ENCODE measurements around the gene DDX49. TPM values are rescaled to one million over a fixed set of nuclear protein-coding genes. Genes with fewer than 3 reads are reported as not detected.

The DDX49 gene
- total RNA-seq, 2 experiments from 2014 or later, result 63.7 to 82.4 TPM

DNA sequence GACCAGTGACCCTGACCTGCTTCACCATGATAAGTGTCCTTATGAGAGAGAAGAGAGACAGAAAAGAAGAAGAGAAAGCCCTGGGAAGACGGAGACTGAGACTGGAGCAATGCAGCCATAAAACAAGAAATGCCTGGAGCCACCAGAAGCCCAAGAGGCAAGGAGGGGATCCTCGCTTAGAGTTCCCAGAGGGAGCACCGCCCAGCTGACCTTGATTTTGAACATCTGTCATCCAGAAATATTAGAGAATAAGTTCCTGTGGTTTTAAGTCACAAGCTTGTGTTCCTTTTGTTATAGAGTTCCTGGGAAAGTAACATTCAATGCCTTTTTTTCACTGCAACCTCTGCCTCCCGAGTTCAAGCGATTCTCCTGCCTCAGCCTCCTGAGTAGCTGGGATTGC, 43.8 kb upstream of the DDX49 start:
- Histone ChIP-seq H3K4me1 (ENCODE audit: insufficient read depth, low read length, poor library complexity, severe bottlenecking) (no peaks in the 10 kb centered on the region), H3K9me3 (ENCODE audit: low read length) (no peaks in the 10 kb centered on the region), H3K27ac (ENCODE audit: low read depth, low read length, poor library complexity, severe bottlenecking) (no peak overlapping the region), H3K4me3 (ENCODE audit: low read depth, low read length, poor library complexity, severe bottlenecking) (no peak overlapping the region), H3K79me2 (ENCODE audit: insufficient read depth, low read depth, low read length) (no peaks in the 10 kb centered on the region), H3K36me3 (ENCODE audit: insufficient read depth, low read length) (no peaks in the 10 kb centered on the region; the same call in 1 of the 2 replicates), H3K4me2 (ENCODE audit: low read length) (no peak overlapping the region), H4K20me1 (ENCODE audit: insufficient read depth, low read length) (no peaks in the 10 kb centered on the region), H2AFZ (ENCODE audit: low read length) (no peak overlapping the region), H3K9me2 (ENCODE audit: insufficient read depth, low read length) (no peaks in the 10 kb centered on the region)
- ChIA-PET POLR2A (interaction anchor here (0.6 to 0.7 kb wide), 2 partner anchors 17 to 42 kb away, joined by 3 read pairs; no protein-coding TSS in a partner anchor), CTCF (ENCODE audit: unreplicated experiment) (no interaction called here)
- no TSS peak for BruUV-seq (replicated peaks)
- intact Hi-C loops (cut with micrococcal nuclease; ENCODE audit: unreplicated experiment), result no loop called here
- no peak for DNase-seq (ENCODE audit: low spot score)
- TF ChIP-seq, protein P1, sequence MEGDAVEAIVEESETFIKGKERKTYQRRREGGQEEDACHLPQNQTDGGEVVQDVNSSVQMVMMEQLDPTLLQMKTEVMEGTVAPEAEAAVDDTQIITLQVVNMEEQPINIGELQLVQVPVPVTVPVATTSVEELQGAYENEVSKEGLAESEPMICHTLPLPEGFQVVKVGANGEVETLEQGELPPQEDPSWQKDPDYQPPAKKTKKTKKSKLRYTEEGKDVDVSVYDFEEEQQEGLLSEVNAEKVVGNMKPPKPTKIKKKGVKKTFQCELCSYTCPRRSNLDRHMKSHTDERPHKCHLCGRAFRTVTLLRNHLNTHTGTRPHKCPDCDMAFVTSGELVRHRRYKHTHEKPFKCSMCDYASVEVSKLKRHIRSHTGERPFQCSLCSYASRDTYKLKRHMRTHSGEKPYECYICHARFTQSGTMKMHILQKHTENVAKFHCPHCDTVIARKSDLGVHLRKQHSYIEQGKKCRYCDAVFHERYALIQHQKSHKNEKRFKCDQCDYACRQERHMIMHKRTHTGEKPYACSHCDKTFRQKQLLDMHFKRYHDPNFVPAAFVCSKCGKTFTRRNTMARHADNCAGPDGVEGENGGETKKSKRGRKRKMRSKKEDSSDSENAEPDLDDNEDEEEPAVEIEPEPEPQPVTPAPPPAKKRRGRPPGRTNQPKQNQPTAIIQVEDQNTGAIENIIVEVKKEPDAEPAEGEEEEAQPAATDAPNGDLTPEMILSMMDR (conservative IDR thresholded peaks at IDR 0.05; ENCODE audit: low read length), result no peak
- TF ChIP-seq EZH2phosphoT487 (IDR thresholded peaks at IDR 0.05; ENCODE audit: borderline replicate concordance, low read depth, low read length), result no peak

DNA sequence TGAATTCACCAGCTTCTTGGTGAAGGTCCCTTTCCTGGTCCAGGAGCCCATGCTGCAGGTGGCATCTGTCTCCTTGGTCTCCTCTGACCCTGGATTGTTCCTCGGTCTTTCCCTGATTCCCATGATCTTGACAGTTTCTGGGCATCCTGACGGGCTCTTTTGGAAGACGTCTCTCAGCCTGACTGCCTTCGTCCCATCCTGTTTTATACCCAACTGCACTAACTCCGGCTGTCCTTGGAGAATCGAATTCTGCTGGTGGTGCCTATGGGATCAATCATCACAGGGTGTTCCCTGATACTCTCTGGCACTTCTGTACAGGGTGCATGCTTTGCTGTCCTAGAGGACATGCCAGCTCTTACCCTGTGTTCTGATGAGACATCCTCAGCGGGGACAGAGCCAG, 42.6 kb upstream of the DDX49 start:
- no peak for DNase-seq (ENCODE audit: low spot score)
- Histone ChIP-seq H3K36me3 (ENCODE audit: insufficient read depth, low read length) (no peaks in the 10 kb centered on the region; the same call in 1 of the 2 replicates), H3K79me2 (ENCODE audit: insufficient read depth, low read depth, low read length) (no peaks in the 10 kb centered on the region), H3K9me2 (ENCODE audit: insufficient read depth, low read length) (no peaks in the 10 kb centered on the region), H3K27ac (ENCODE audit: low read depth, low read length, poor library complexity, severe bottlenecking) (no peak overlapping the region), H4K20me1 (ENCODE audit: insufficient read depth, low read length) (no peaks in the 10 kb centered on the region), H3K4me2 (ENCODE audit: low read length) (no peak overlapping the region), H3K4me3 (ENCODE audit: low read depth, low read length, poor library complexity, severe bottlenecking) (no peak overlapping the region), H2AFZ (ENCODE audit: low read length) (no peak overlapping the region), H3K9me3 (ENCODE audit: low read length) (no peaks in the 10 kb centered on the region), H3K4me1 (ENCODE audit: insufficient read depth, low read length, poor library complexity, severe bottlenecking) (no peaks in the 10 kb centered on the region)
- ChIA-PET POLR2A (interaction anchor here (1.3 kb wide), 1 partner anchor 42 kb away, joined by 3 read pairs; the partner anchor contains the start of genes COPE and DDX49), CTCF (ENCODE audit: unreplicated experiment) (no interaction called here)
- no TSS peak for BruUV-seq (replicated peaks)
- intact Hi-C loops (cut with micrococcal nuclease; ENCODE audit: unreplicated experiment), result no loop called here
- TF ChIP-seq, protein P1 (conservative IDR thresholded peaks at IDR 0.05; ENCODE audit: low read length), result no peak
- no peak for TF ChIP-seq EZH2phosphoT487 (IDR thresholded peaks at IDR 0.05; ENCODE audit: borderline replicate concordance, low read depth, low read length)

DNA sequence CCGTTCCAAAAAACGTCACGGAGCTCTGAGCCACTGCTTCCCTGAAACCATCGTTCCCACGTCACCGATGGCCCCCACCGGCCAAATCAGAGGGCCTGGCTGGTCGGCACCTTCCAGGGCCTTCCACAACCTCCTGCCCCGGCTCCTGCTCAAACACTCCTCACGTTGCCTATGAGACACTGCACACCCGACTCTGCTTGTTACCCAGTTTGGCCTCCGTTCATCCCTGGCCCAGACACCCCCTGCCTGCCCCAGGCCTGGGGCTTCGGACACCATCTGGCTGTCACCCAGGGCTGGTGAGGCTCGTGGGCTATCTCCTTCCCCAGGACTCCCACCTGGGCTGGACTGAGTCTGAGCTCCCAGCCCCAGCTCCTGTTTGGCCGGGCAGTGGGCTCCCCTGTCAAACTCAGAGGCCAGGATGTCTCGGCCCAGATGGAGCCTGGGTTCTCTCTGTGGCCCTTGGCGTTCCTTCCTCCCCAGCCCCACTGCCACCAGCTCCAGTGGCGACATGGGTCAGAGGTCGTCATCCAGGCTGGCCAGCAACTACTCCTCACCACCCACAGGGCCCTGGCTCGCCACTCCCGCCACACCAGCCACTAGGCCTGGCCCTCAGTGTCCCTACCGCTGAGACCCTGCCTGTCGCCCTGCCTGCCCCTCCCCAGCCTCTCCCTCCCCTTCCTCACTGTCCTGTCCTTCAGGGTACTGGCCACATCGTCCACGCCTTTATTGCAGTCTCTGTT, 41.3 kb upstream of the DDX49 start:
- no peak for DNase-seq (ENCODE audit: low spot score)
- Histone ChIP-seq H4K20me1 (ENCODE audit: insufficient read depth, low read length) (no peaks in the 10 kb centered on the region), H3K4me1 (ENCODE audit: insufficient read depth, low read length, poor library complexity, severe bottlenecking) (no peaks in the 10 kb centered on the region), H3K27ac (ENCODE audit: low read depth, low read length, poor library complexity, severe bottlenecking) (no peak overlapping the region), H2AFZ (ENCODE audit: low read length) (no peak overlapping the region), H3K79me2 (ENCODE audit: insufficient read depth, low read depth, low read length) (no peaks in the 10 kb centered on the region), H3K4me3 (ENCODE audit: low read depth, low read length, poor library complexity, severe bottlenecking) (no peak overlapping the region), H3K36me3 (ENCODE audit: insufficient read depth, low read length) (no peaks in the 10 kb centered on the region; the same call in 1 of the 2 replicates), H3K4me2 (ENCODE audit: low read length) (no peak overlapping the region), H3K9me2 (ENCODE audit: insufficient read depth, low read length) (no peaks in the 10 kb centered on the region), H3K9me3 (ENCODE audit: low read length) (no peaks in the 10 kb centered on the region)
- intact Hi-C loops (cut with micrococcal nuclease; ENCODE audit: unreplicated experiment), result no loop called here
- ChIA-PET POLR2A (no interaction called here), CTCF (ENCODE audit: unreplicated experiment) (no interaction called here)
- no TSS peak for BruUV-seq (replicated peaks)
- TF ChIP-seq, protein P1 (conservative IDR thresholded peaks at IDR 0.05; ENCODE audit: low read length), result no peak
- TF ChIP-seq EZH2phosphoT487 (IDR thresholded peaks at IDR 0.05; ENCODE audit: borderline replicate concordance, low read depth, low read length), result no peak

Measured in OCI-LY7 (cell line).